Islet of Langerhans (tissue), 1 donor: ENCODE data around the gene DNAJC22.
"Not testable (repeated sequence)": the region's sequence is repeated elsewhere in the genome, so short reads cannot be mapped to it uniquely, and the experiment has no call there.

Experiments
- FAIRE-seq: peaks from one replicate; lab custom pipeline; 2011; peaks lifted over from hg19 to GRCh38; lab: Jason Lieb, UNC

DNAJC22 gene

GRCh38 chr12:49331380-49332222 lies 15.1 kb upstream of the DNAJC22 start:
- FAIRE-seq = no peak

- no peak for FAIRE-seq
Observed at GRCh38 chr12:49332441-49332861, 14.2 kb upstream of the DNAJC22 start.

GRCh38 chr12:49332891-49333371 lies 13.8 kb upstream of the DNAJC22 start:
- FAIRE-seq = no peak

- not testable (repeated sequence) for FAIRE-seq
Observed at GRCh38 chr12:49333778-49334177, 12.9 kb upstream of the DNAJC22 start.

GRCh38 chr12:49334226-49334625 lies 12.5 kb upstream of the DNAJC22 start:
- no peak for FAIRE-seq

- FAIRE-seq = no peak
Observed at GRCh38 chr12:49334681-49335080, 12.0 kb upstream of the DNAJC22 start.

GRCh38 chr12:49335118-49335954 lies 11.4 kb upstream of the DNAJC22 start:
- no peak for FAIRE-seq

- FAIRE-seq = no peak
Observed at GRCh38 chr12:49335955-49336644, 10.6 kb upstream of the DNAJC22 start.

- FAIRE-seq = no peak
Observed at GRCh38 chr12:49336645-49337584, 9.8 kb upstream of the DNAJC22 start, which contains the start of gene C1QL4. C1QL4 (minus strand) TSS chr12:49337188; CDS start chr12:49336477, 711 bp downstream.

- no peak for FAIRE-seq
Observed at GRCh38 chr12:49338830-49339463, 7.7 kb upstream of the DNAJC22 start.

- FAIRE-seq = no peak
Observed at GRCh38 chr12:49339464-49339861, 7.2 kb upstream of the DNAJC22 start.

GRCh38 chr12:49340095-49340870 lies 6.4 kb upstream of the DNAJC22 start:
- no peak for FAIRE-seq

- FAIRE-seq = no peak
Observed at GRCh38 chr12:49340971-49341776, 5.5 kb upstream of the DNAJC22 start.

- FAIRE-seq = no peak
Observed at GRCh38 chr12:49341777-49342065, 5.0 kb upstream of the DNAJC22 start.

- FAIRE-seq = no peak
Observed at GRCh38 chr12:49342066-49342913, 4.4 kb upstream of the DNAJC22 start.

GRCh38 chr12:49342914-49343731 lies 3.6 kb upstream of the DNAJC22 start:
- no peak for FAIRE-seq

- FAIRE-seq = no peak
Observed at GRCh38 chr12:49344486-49345050, 2.1 kb upstream of the DNAJC22 start.
